A673 (cell line): ENCODE data around the gene ENTPD2. TPM values are rescaled to one million over a fixed set of nuclear protein-coding genes. Genes with fewer than 3 reads are reported as not detected.

ENCODE experiments used
- BruUV-seq: library from RNA; stranded (reverse); fragments of 400-500 nt; replicated peaks from 2 replicates; lab custom pipeline; 2021; lab: Mats Ljungman, UMichigan
- CTCF ChIA-PET: fragments of 300-600 bp; sonication (Branson Sonifier 250); formaldehyde crosslinking; loops from one replicate; lab custom pipeline; 2022; ENCODE audit warnings: antibody characterized with exemption; lab: Charles Lee
- POLR2A ChIA-PET: fragments of 300-600 bp; sonication (Branson Sonifier 250); formaldehyde crosslinking; loops from one replicate; lab custom pipeline; 2022; ENCODE audit warnings: antibody characterized with exemption; ENCODE audit not compliant: low non-redundant PET; lab: Charles Lee
- DNase-seq: peaks from one replicate; pipeline ENCODE4 v3.0.0-alpha.2; 2015; ENCODE audit warnings: low spot score
- H3K27ac ChIP-seq: fragments of 200-600 bp; sonication (generic); 2 replicates; pipeline ENCODE4 v1.5.1; 2016; ENCODE audit warnings: mixed run types, low read depth, mild to moderate bottlenecking, mixed read lengths, antibody characterized with exemption, low read length; ENCODE audit not compliant: poor library complexity, severe bottlenecking
- H3K27me3 ChIP-seq: fragments of 200-600 bp; sonication (generic); replicated peaks from 2 replicates; pipeline ENCODE4 v1.6.1; 2017; ENCODE audit warnings: mixed run types, low read depth, mild to moderate bottlenecking, mixed read lengths, antibody characterized with exemption, low read length; ENCODE audit not compliant: insufficient read depth, poor library complexity
- H3K36me3 ChIP-seq: fragments of 200-600 bp; sonication (generic); 2 replicates; pipeline ENCODE4 v1.6.1; 2016; ENCODE audit warnings: mixed run types, mild to moderate bottlenecking, mixed read lengths, antibody characterized with exemption, low read length; ENCODE audit not compliant: insufficient read depth, poor library complexity, severe bottlenecking
- H3K4me1 ChIP-seq: fragments of 200-600 bp; sonication (generic); 2 replicates; pipeline ENCODE4 v1.6.1; 2017; ENCODE audit warnings: mixed run types, mild to moderate bottlenecking, mixed read lengths, antibody characterized with exemption, low read length; ENCODE audit not compliant: insufficient read depth, poor library complexity, severe bottlenecking
- H3K4me3 ChIP-seq: fragments of 200-600 bp; sonication (generic); 2 replicates; pipeline ENCODE4 v1.5.1; 2016; ENCODE audit warnings: low read depth, mixed run types, mild to moderate bottlenecking, mixed read lengths, low read length; ENCODE audit not compliant: poor library complexity, severe bottlenecking
- H3K9me3 ChIP-seq: fragments of 200-600 bp; sonication (generic); 2 replicates; pipeline ENCODE4 v1.6.1; 2016; ENCODE audit warnings: mixed run types, low read depth, mild to moderate bottlenecking, mixed read lengths, antibody characterized with exemption, low read length; ENCODE audit not compliant: poor library complexity, severe bottlenecking
- CTCF ChIP-seq: fragments of 300-800, 200-600 bp; sonication (generic); conservative IDR thresholded peaks from 2 replicates; pipeline ENCODE4 v1.5.1; 2017; ENCODE audit warnings: low read depth, mild to moderate bottlenecking, antibody characterized with exemption, low read length, moderate library complexity, mixed read lengths
- EZH2 ChIP-seq: fragments of 200-600 bp; sonication (generic); IDR thresholded peaks from 2 replicates; pipeline ENCODE4 v1.6.1; 2017; ENCODE audit warnings: borderline replicate concordance, low read depth, mild to moderate bottlenecking, mixed read lengths, antibody characterized with exemption, low read length; ENCODE audit not compliant: poor library complexity, severe bottlenecking
- intact Hi-C: fragments of 100-400 bp; cut with micrococcal nuclease; formaldehyde crosslinking; loops from one replicate; pipeline ENCODE4 v1.10.0; 2022; ENCODE audit not compliant: unreplicated experiment
- total RNA-seq: library from RNA; stranded (reverse); gene quantifications from 2 replicates; pipeline ENCODE4 v1.2.3, GENCODE V29; 2021

Gene ENTPD2
- total RNA-seq, 1 experiment from 2014 or later, result not detected

- CTCF ChIA-PET, result no interaction called here
- intact Hi-C loops, result no loop called here
- POLR2A ChIA-PET, result no interaction called here
These were observed 46.0 kb downstream of the ENTPD2 start for GRCh38 chr9:137007816-137008270.

GRCh38 chr9:137007108-137007815 is 46.6 kb downstream of the ENTPD2 start:
- Histone ChIP-seq H3K36me3 (peaks cover 3% of the 10 kb centered on the region), H3K27me3 (no peaks in the 10 kb centered on the region), H3K4me1 (no peaks in the 10 kb centered on the region), H3K4me3 (no peak overlapping the region), H3K27ac (no peak overlapping the region), H3K9me3 (no peaks in the 10 kb centered on the region)
- ChIA-PET CTCF (no interaction called here), POLR2A (no interaction called here)
- no TSS peak for BruUV-seq
- DNase-seq, result no peak
- intact Hi-C loops, result no loop called here
- no peak for TF ChIP-seq EZH2
- TF ChIP-seq CTCF, result no peak

More at GRCh38 chr9:137007816-137008270, 46.0 kb downstream of the ENTPD2 start:
- TF ChIP-seq EZH2 (no peak), CTCF (no peak)
- no peaks in the 10 kb centered on the region for H3K27me3 ChIP-seq
- H3K27ac ChIP-seq, result no peak overlapping the region
- no peaks in the 10 kb centered on the region for H3K4me1 ChIP-seq
- H3K4me3 ChIP-seq, result no peak overlapping the region
- DNase-seq, result no peak
- peaks cover 3% of the 10 kb centered on the region for H3K36me3 ChIP-seq
- no TSS peak for BruUV-seq
- no peaks in the 10 kb centered on the region for H3K9me3 ChIP-seq

GRCh38 chr9:137006116-137007003 is 47.5 kb downstream of the ENTPD2 start:
- no peaks in the 10 kb centered on the region for H3K4me1 ChIP-seq
- BruUV-seq, result no TSS peak
- POLR2A ChIA-PET, result no interaction called here
- CTCF ChIA-PET, result no interaction called here
- H3K27me3 ChIP-seq, result no peaks in the 10 kb centered on the region
- no peak for DNase-seq
- peaks cover 3% of the 10 kb centered on the region for H3K36me3 ChIP-seq
- no peaks in the 10 kb centered on the region for H3K9me3 ChIP-seq
- intact Hi-C loops, result no loop called here
- TF ChIP-seq EZH2 (no peak), CTCF (no peak)
- no peak overlapping the region for H3K4me3 ChIP-seq
- H3K27ac ChIP-seq, result no peak overlapping the region
